H9 (cell line): ENCODE measurements around the gene SPATA16. TPM values are rescaled to one million over a fixed set of nuclear protein-coding genes. Genes with fewer than 3 reads are reported as not detected.

Experiments
- DNase-seq: peaks from one replicate; pipeline ENCODE4 v3.0.0-alpha.2; 2017
- H2AFZ ChIP-seq: one replicate; pipeline ENCODE4 v1.6.1; 2013; ENCODE audit warnings: mild to moderate bottlenecking, low read length, control low read depth, moderate library complexity
- H2AK5ac ChIP-seq: 2 replicates; pipeline ENCODE4 v1.6.1; 2013; ENCODE audit warnings: low read length, control low read depth, mixed read lengths; ENCODE audit not compliant: insufficient read length
- H2BK120ac ChIP-seq: one replicate; pipeline ENCODE4 v1.6.1; 2013; ENCODE audit warnings: low read depth, mild to moderate bottlenecking, low read length, control low read depth, inconsistent platforms; ENCODE audit not compliant: poor library complexity, severe bottlenecking
- H2BK12ac ChIP-seq: 2 replicates; pipeline ENCODE4 v1.6.1; 2013; ENCODE audit warnings: low read length, control low read depth, mixed read lengths, low read depth; ENCODE audit not compliant: insufficient read length
- H2BK15ac ChIP-seq: 2 replicates; pipeline ENCODE4 v1.6.1; 2013; ENCODE audit warnings: low read depth, low read length, control low read depth
- H2BK20ac ChIP-seq: one replicate; pipeline ENCODE4 v1.6.1; 2013; ENCODE audit warnings: low read depth, mild to moderate bottlenecking, low read length, control low read depth, inconsistent platforms; ENCODE audit not compliant: poor library complexity, severe bottlenecking
- H2BK5ac ChIP-seq: 2 replicates; pipeline ENCODE4 v1.6.1; 2013; ENCODE audit warnings: low read length, control low read depth, mixed read lengths; ENCODE audit not compliant: insufficient read length
- H3K14ac ChIP-seq: 2 replicates; pipeline ENCODE4 v1.6.1; 2013; ENCODE audit warnings: low read length, control low read depth; ENCODE audit not compliant: insufficient read depth
- H3K18ac ChIP-seq: 2 replicates; pipeline ENCODE4 v1.6.1; 2013; ENCODE audit warnings: low read depth, mild to moderate bottlenecking, mixed read lengths, low read length, control low read depth; ENCODE audit not compliant: insufficient read length
- H3K23ac ChIP-seq: 2 replicates; pipeline ENCODE4 v1.6.1; 2013; ENCODE audit warnings: low read length, control low read depth, mixed read lengths, low read depth; ENCODE audit not compliant: insufficient read length
- H3K23me2 ChIP-seq: 2 replicates; pipeline ENCODE4 v1.6.1; 2013; ENCODE audit warnings: low read depth, mild to moderate bottlenecking, mixed read lengths, low read length, control low read depth; ENCODE audit not compliant: insufficient read length, poor library complexity, severe bottlenecking
- H3K27ac ChIP-seq: 2 replicates; pipeline ENCODE4 v1.5.1; 2013; ENCODE audit warnings: low read length, control low read depth, mixed read lengths, low read depth; ENCODE audit not compliant: insufficient read length
- H3K27me3 ChIP-seq: 2 replicates; pipeline ENCODE4 v1.6.1; 2013; ENCODE audit warnings: low read length, control low read depth, inconsistent platforms; ENCODE audit not compliant: insufficient read depth
- H3K4ac ChIP-seq: 2 replicates; pipeline ENCODE4 v1.6.1; 2013; ENCODE audit warnings: low read depth, mild to moderate bottlenecking, control low read depth, inconsistent platforms, low read length, moderate library complexity
- H3K4me1 ChIP-seq: 2 replicates; pipeline ENCODE4 v1.6.1; 2013; ENCODE audit warnings: low read length, control low read depth, inconsistent platforms; ENCODE audit not compliant: insufficient read depth
- H3K4me2 ChIP-seq: 2 replicates; pipeline ENCODE4 v1.6.1; 2013; ENCODE audit warnings: low read length, control low read depth, mixed read lengths; ENCODE audit not compliant: insufficient read length, insufficient read depth
- H3K56ac ChIP-seq: 2 replicates; pipeline ENCODE4 v1.6.1; 2013; ENCODE audit warnings: low read depth, mild to moderate bottlenecking, mixed read lengths, low read length, control low read depth; ENCODE audit not compliant: insufficient read length
- H3K79me1 ChIP-seq: 2 replicates; pipeline ENCODE4 v1.6.1; 2013; ENCODE audit warnings: low read depth, mild to moderate bottlenecking, moderate library complexity, low read length, control low read depth, inconsistent platforms; ENCODE audit not compliant: insufficient read depth, poor library complexity, severe bottlenecking
- H3K79me2 ChIP-seq: 2 replicates; pipeline ENCODE4 v1.6.1; 2013; ENCODE audit warnings: low read length, control low read depth, inconsistent platforms; ENCODE audit not compliant: insufficient read depth
- H3K9ac ChIP-seq: 2 replicates; pipeline ENCODE4 v1.6.1; 2013; ENCODE audit warnings: low read length, control low read depth, mixed read lengths; ENCODE audit not compliant: insufficient read length; ENCODE audit errors: extremely low read depth
- H3K9me3 ChIP-seq: one replicate; pipeline ENCODE4 v1.6.1; 2013; ENCODE audit warnings: low read depth, low read length, inconsistent platforms; ENCODE audit not compliant: control insufficient read depth
- H3T11ph ChIP-seq: one replicate; pipeline ENCODE4 v1.6.1; 2013; ENCODE audit warnings: mild to moderate bottlenecking, low read length, control low read depth, inconsistent platforms
- H4K20me1 ChIP-seq: one replicate; pipeline ENCODE4 v1.6.1; 2013; ENCODE audit not compliant: control insufficient read depth, insufficient read length, insufficient read depth
- H4K5ac ChIP-seq: 2 replicates; pipeline ENCODE4 v1.6.1; 2013; ENCODE audit warnings: low read depth, mild to moderate bottlenecking, mixed read lengths, low read length, control low read depth; ENCODE audit not compliant: insufficient read length
- H4K8ac ChIP-seq: replicated peaks from 2 replicates; pipeline ENCODE4 v1.6.1; 2013; ENCODE audit warnings: low read length, control low read depth, mixed read lengths, low read depth; ENCODE audit not compliant: insufficient read length
- H4K91ac ChIP-seq: 2 replicates; pipeline ENCODE4 v1.6.1; 2013; ENCODE audit warnings: low read depth, mild to moderate bottlenecking, moderate library complexity, mixed read lengths, low read length, control low read depth; ENCODE audit not compliant: insufficient read length
- H3K27ac Mint-ChIP-seq, 3 experiments: 2 replicates in 2 of 3; 3 replicates in 1 of 3; pipeline ENCODE4 v1.8.0; 2020 to 2021; ENCODE audit warnings: mixed read lengths in 3 of 3, mild to moderate bottlenecking in 1 of 3, moderate library complexity in 1 of 3
- H3K27me3 Mint-ChIP-seq: 2 replicates; pipeline ENCODE4 v1.8.0; 2021; ENCODE audit warnings: low read depth, mild to moderate bottlenecking, moderate library complexity, mixed read lengths
- H3K36me3 Mint-ChIP-seq, 3 experiments: 2 replicates in 2 of 3; 3 replicates in 1 of 3; pipeline ENCODE4 v1.8.0; 2020 to 2021; ENCODE audit warnings: low read depth in 3 of 3, mixed read lengths in 3 of 3; ENCODE audit not compliant: insufficient read depth in 1 of 3
- H3K4me1 Mint-ChIP-seq, 2 experiments: 2 replicates each; pipeline ENCODE4 v1.8.0; 2020; ENCODE audit warnings: mixed read lengths in 2 of 2
- H3K4me3 Mint-ChIP-seq, 2 experiments: 2 replicates in 1 of 2; 3 replicates in 1 of 2; pipeline ENCODE4 v1.8.0; 2020 to 2021; ENCODE audit warnings: mild to moderate bottlenecking in 2 of 2, mixed read lengths in 2 of 2, moderate library complexity in 1 of 2
- H3K9me3 Mint-ChIP-seq, 2 experiments: 2 replicates in 1 of 2; 3 replicates in 1 of 2; pipeline ENCODE4 v1.8.0; 2020; ENCODE audit warnings: mild to moderate bottlenecking in 2 of 2, mixed read lengths in 2 of 2, moderate library complexity in 1 of 2
- WGBS: extraction: QIAGEN DNeasy Blood & Tissue Kit; methylation state at CpG from one replicate; pipeline ENCODE4 v1.1.7; 2013; ENCODE audit warnings: missing lambda C conversion rate, low lambda C conversion rate, mixed read lengths; ENCODE audit not compliant: insufficient read length; ENCODE audit errors: extremely low coverage; 5-methylcytosine and 5-hydroxymethylcytosine counted together
- total RNA-seq: library from RNA; stranded (reverse); gene quantifications from 2 replicates; pipeline ENCODE4 v1.2.1, GENCODE V29; 2021
- TF ChIP-seq, protein P1 (sequence below): fragments of 200-600 bp; sonication (generic); conservative IDR thresholded peaks from 3 replicates; pipeline ENCODE4 v1.8.0; 2021; ENCODE audit warnings: antibody characterized with exemption, mild to moderate bottlenecking

SPATA16 gene
- total RNA-seq, 1 experiment from 2014 or later, result not detected

DNA sequence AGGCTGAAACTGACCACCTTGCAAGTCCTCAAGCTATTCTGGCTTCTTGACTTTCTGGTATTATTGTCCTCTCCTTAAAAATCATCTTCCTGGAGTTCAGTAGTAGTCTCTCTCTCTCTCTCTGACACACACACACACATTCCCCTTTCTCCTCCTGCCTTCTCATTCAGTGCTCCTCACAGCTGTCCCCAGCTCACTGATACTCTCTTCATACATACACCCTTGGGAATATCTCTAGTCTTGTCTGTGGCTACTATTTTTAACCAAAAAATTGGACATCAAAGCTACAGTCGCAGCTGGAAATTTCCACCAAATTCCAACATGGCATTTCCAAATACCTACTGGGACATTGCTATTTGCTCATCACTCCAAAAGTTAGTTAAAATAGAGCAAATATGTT, 211.6 kb downstream of the SPATA16 start:
- Histone ChIP-seq H3K4me2 (no peak overlapping the region), H4K5ac (no peak overlapping the region), H3K4ac (no peak overlapping the region), H3T11ph (no peak overlapping the region), H3K79me2 (no peaks in the 10 kb centered on the region), H2BK5ac (no peak overlapping the region), H3K56ac (no peak overlapping the region), H3K4me1 (no peaks in the 10 kb centered on the region), H2AFZ (no peak overlapping the region), H2BK12ac (no peak overlapping the region), H3K27me3 (no peaks in the 10 kb centered on the region), H4K91ac (no peak overlapping the region), H2BK20ac (no peak overlapping the region), H3K23ac (no peak overlapping the region), H3K14ac (no peak overlapping the region), H3K79me1 (no peaks in the 10 kb centered on the region), H3K18ac (no peak overlapping the region), H2AK5ac (no peak overlapping the region), H3K9me3 (no peaks in the 10 kb centered on the region), H2BK120ac (no peak overlapping the region), H3K27ac (no peak overlapping the region), H4K8ac (no peak overlapping the region), H4K20me1 (no peaks in the 10 kb centered on the region), H2BK15ac (no peak overlapping the region), H3K9ac (no peak overlapping the region), H3K23me2 (no peaks in the 10 kb centered on the region)
- no peak for DNase-seq
- no peak overlapping the region for H3K4me3 Mint-ChIP-seq
- no peaks in the 10 kb centered on the region for H3K27me3 Mint-ChIP-seq
- H3K27ac Mint-ChIP-seq, result no peak overlapping the region
- no peaks in the 10 kb centered on the region for H3K9me3 Mint-ChIP-seq
- no peaks in the 10 kb centered on the region for H3K36me3 Mint-ChIP-seq
- no CpG with 5 or more reads among the region's 1 CpG for WGBS
- peaks cover 0 to 6% of the 10 kb centered on the region in 2 experiments; a peak in 2 of 4 replicates for H3K4me1 Mint-ChIP-seq
- TF ChIP-seq, protein P1, sequence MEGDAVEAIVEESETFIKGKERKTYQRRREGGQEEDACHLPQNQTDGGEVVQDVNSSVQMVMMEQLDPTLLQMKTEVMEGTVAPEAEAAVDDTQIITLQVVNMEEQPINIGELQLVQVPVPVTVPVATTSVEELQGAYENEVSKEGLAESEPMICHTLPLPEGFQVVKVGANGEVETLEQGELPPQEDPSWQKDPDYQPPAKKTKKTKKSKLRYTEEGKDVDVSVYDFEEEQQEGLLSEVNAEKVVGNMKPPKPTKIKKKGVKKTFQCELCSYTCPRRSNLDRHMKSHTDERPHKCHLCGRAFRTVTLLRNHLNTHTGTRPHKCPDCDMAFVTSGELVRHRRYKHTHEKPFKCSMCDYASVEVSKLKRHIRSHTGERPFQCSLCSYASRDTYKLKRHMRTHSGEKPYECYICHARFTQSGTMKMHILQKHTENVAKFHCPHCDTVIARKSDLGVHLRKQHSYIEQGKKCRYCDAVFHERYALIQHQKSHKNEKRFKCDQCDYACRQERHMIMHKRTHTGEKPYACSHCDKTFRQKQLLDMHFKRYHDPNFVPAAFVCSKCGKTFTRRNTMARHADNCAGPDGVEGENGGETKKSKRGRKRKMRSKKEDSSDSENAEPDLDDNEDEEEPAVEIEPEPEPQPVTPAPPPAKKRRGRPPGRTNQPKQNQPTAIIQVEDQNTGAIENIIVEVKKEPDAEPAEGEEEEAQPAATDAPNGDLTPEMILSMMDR, result no peak
